HuH-7.5 (cell line): ENCODE results near the gene FAM156B.
"Not testable (repeated sequence)": the region's sequence is repeated elsewhere in the genome, so short reads cannot be mapped to it uniquely, and the experiment has no call there.

Experiments used
- DNase-seq: peaks from one replicate; pipeline ENCODE4 v3.0.0; 2011; ENCODE audit warnings: low spot score

Gene FAM156B

GRCh38 chrX:52896855-52897709 is at the start of gene FAM156B:
Gene FAM156B, plus strand, starts transcription at chrX:52897330. Its CDS starts 9,896 bp downstream, at chrX:52907226.
- not testable (repeated sequence) for DNase-seq

DNA sequence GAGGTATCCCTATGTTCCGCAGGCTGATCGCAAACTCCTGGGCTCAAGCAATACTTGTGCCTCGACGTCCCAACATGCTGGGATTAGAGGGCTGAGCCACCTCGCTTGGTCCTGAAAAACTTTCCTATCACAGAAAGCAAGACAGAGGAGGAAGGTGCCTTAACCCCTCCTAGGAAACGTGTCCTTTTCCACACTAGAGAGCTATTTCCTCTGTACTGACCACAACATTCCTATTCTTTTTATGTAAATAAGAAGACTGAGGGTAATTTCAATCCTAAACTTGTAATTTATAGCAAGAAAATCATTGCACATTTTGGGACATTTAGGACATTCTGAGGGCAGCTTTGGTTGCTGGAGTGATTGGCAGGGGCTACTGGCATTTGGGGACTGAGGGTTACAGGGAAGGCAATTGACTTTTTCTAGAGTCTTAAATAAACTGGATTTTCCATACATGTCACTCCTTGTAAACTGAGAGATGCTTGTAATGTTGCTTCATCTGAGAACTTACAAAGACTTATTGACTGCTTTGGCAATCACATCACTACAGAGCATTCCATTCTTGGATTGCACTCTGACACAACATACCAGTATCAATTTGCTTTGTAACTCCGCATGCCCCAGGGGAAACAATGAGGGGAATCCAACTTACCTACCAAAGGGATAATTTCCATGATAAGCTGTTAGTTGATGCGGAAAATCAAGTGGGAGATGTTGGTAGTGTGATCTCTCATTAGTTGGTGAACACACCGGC is 44.8 kb upstream of the FAM156B start:
- no peak for DNase-seq

DNA sequence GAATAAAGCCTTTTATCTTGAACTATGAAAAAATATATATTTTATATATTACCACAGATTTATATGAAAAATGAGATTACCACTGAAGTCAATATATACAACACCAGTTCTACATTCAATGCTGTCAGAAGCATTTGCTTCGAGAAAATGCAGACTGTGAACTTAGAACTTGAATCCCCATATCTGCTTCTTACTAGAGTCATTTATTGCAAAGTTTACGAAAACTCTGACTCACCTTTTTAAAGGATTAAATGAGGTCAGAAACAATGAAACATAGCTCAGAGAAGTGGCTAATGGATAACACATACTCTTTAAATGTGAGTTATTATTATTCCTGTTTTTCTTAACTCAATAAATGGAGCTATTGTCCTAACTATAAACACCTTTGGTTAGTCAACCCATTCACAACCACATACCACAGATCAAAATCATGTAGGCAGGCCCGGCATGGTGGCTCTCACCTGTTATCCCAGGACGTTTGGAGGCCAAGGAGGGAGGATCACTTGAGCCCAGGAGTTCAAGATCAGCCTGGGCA is 40.1 kb upstream of the FAM156B start:
- DNase-seq: not testable (repeated sequence)

- no peak for DNase-seq
Observed at GRCh38 chrX:52865343-52865998, 31.7 kb upstream of the FAM156B start.

- DNase-seq: no peak
Observed at GRCh38 chrX:52867610-52868348, 29.4 kb upstream of the FAM156B start, which contains the start of gene XAGE3. Gene XAGE3, minus strand, starts transcription at chrX:52868083. Its CDS starts 950 bp downstream, at chrX:52867133.

DNA sequence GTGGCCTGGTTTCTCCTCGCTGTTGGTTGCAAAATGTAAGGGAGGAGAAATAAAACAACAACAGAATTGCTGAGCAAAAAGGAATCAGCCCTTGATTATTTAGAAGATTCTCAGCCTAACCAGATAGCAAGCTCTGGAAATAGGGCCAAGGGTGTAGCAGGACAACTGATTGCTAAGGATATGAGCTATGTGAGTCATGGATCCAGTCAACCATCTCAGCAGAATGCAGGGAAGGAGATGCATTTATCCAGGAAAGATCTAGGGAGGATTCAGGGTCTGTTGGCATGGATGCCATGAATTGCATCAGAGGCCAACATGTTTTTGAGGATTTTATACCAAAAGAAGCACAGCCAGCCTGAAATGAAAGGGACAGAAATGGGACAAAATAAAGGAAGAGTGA is 27.1 kb upstream of the FAM156B start:
- no peak for DNase-seq

DNA sequence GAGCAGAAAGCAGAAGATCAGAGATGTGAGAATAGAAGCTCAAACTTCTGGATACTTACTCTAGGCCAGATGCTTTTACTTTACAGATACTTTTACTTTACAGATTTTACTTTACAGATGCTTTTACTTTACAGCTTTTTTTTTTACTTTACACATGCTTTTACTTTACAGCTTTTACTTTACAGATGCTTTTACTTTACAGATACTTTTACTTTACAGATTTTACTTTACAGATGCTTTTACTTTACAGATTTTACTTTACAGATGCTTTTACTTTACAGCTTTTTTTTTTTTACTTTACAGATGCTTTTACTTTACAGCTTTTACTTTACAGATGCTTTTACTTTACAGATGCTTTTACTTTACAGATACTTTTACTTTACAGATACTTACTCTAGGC is 23.3 kb upstream of the FAM156B start:
- DNase-seq: not testable (repeated sequence)

DNA sequence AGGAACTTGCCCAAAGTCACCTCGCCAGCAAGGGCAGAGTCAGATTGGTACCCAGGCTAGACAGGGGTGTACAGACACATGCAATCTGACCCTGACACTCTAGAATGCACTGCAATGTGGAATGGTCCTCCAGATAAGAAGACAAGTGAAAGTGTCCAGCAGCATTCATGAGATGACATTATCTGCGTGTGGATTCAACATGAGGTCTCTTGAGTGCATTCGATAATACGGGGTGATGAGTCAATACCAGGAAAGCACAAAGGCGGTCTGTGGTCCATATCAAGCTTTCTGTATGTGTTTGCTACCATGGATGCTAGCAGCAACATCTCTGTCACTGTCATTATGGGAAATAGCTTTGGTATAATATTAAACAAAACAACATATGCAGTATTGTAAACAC is 22.5 kb upstream of the FAM156B start:
- DNase-seq: no peak

DNA sequence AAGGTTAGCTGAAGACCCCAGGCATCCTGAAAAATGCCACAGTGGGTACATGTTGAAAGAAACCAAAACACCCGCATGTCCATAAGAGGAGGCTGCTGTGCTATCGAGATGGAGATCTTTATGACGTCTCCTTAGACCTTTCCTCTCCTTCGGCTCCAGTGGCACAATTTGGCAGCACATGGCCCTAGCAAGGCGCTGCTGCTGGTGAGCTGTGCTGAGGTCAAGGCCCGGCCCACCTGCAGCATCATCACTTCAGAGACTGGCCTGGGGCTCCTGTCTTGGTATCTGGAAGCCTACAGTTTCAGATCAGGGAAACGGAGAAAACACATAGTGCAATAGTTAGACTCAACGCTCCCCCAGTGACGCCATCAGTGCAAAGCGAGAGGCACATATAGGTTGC is 21.7 kb upstream of the FAM156B start:
- not testable (repeated sequence) for DNase-seq

GRCh38 chrX:52876386-52876785 is 20.7 kb upstream of the FAM156B start:
- not testable (repeated sequence) for DNase-seq

GRCh38 chrX:52887459-52887858 is 9.7 kb upstream of the FAM156B start:
- DNase-seq: not testable (repeated sequence)

DNA sequence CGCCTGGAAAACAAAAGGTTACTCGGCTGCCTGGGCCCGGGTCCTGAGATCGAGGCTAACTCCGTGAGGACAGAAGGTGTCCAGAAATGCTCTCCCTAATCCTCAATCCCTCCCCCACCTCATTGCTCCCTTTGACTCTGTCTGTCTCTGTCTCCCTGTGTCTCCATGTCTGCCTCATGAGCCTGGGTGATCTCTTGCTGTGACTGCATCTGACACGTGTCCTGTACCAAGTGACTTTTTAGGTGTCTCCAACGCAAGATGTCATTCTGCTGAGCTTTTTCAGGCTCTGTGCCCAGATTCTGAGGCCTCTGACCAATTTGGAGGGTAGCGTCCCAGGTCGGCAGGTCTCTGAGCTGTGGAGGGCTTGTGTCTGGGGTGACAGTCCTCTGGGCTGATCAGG is 9.0 kb upstream of the FAM156B start:
- DNase-seq: not testable (repeated sequence)

GRCh38 chrX:52896438-52896837 is 692 bp upstream of the FAM156B start:
- not testable (repeated sequence) for DNase-seq

GRCh38 chrX:52905531-52905930 is 8.4 kb downstream of the FAM156B start:
- DNase-seq: not testable (repeated sequence)

GRCh38 chrX:52906072-52906471 is 8.9 kb downstream of the FAM156B start:
- not testable (repeated sequence) for DNase-seq

DNA sequence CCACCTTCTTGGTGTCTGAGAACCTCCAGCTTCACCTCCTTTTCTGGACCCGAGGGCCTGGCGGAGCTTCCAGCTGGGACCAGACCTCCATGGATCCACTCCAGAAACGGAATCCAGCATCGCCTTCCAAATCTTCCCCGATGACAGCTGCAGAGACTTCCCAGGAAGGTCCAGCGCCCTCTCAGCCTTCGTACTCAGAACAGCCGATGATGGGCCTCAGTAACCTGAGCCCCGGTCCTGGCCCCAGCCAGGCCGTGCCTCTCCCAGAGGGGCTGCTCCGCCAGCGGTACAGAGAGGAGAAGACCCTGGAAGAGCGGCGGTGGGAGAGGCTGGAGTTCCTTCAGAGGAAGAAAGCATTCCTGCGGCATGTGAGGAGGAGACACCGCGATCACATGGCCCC is 10.0 kb downstream of the FAM156B start:
- not testable (repeated sequence) for DNase-seq

DNA sequence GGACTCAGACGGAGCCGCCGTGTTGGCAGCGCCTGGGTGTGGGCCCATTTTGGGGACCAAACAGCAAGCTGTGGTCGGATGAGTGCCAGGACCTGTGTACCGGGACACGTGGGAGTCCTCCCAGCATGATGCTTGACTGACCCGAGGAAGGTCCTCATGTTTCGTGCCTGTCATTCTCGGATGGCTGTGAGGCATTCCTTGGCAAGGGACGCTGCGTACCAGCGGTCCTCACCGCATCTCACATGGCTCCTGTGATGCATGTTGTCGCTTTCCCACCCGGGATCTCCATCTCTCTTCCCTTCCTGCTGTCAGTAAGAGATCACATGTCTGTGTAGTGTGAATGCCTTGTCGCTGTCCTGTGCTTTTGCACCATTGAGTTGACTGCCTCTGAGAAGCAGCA is 10.8 kb downstream of the FAM156B start:
- DNase-seq: not testable (repeated sequence)

DNA sequence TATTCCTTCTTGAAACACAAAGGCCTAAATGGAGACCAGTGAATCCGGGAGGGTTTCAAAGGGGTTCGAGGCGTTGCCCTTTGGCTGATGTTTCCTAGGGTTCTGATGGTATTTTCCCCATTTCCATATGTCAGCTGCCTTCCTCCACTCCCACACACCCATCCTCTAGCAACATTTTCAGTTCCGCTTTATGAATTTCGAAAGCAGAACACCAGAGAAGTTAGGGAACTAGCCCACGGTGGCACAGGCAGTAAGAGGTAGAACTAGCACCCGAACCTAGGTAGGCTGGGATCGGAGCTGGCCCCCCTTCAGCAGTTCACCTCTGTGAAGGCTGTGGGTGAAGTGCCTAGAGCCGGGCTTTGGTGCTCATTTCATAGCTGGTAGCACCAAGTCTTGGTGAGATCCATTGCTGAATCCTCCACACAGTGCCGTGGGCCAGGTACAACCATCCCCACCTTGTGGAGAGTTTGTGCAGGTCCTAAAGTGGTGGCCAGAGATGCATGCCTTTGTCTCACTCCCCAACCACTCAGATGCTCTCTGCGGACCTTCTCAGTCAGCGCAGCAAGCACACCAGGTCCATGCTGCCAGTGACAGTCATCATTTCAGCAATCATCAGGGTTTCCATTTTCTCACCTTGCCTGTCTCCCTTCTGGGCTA is 12.3 kb downstream of the FAM156B start:
- DNase-seq: not testable (repeated sequence)

- DNase-seq: not testable (repeated sequence)
Observed at GRCh38 chrX:52913681-52914080, 16.6 kb downstream of the FAM156B start.

DNA sequence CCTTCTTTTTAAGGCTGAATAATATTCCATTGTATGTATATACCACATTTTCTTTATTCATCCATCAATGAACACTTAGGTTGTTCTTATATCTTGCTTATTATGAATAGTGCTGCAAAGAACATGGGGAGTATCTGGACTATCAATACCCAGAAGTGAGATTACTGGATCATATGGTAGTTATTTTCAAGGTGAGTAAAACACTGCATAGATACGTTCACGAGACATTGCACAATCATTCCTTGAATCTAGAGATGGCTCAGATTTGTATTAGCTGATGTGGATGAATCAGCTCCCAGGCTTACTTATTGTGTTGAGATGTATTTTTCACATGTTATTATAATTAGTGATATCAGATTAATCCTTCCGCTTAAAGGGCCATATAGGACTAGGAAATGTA is 17.6 kb downstream of the FAM156B start:
- not testable (repeated sequence) for DNase-seq

- no peak for DNase-seq
Observed at GRCh38 chrX:52923781-52924241, 26.7 kb downstream of the FAM156B start.
